CD14-positive monocyte (primary cell): ENCODE data around the gene SSR4. TPM values are rescaled to one million over a fixed set of nuclear protein-coding genes. Genes with fewer than 3 reads are reported as not detected.
A peak's percentile ranks its signal among the peaks of the same experiment; 100 is the strongest.

ENCODE experiments used
- DNase-seq, 3 donors: peaks; one replicate each; pipeline ENCODE4 v3.0.0-alpha.2; 2011 to 2022
- H2AFZ ChIP-seq: 2 replicates; pipeline ENCODE4 v1.6.0; 2012; ENCODE audit warnings: mild to moderate bottlenecking, low read depth, low read length, inconsistent platforms; ENCODE audit not compliant: insufficient read depth, poor library complexity, severe bottlenecking
- H3K27ac ChIP-seq, 2 donors: 1 replicate in 1 of 2; 2 replicates in 1 of 2; pipeline ENCODE4 v1.5.1; 2012 to 2013; ENCODE audit warnings: low read length in 2 of 2, control low read depth in 1 of 2, inconsistent platforms in 1 of 2, low read depth in 1 of 2, mild to moderate bottlenecking in 1 of 2
- H3K27me3 ChIP-seq, 2 donors: one replicate each; pipeline versions ENCODE4 v1.6.0 to v1.6.1; 2011 to 2013; ENCODE audit warnings: low read length in 2 of 2; ENCODE audit not compliant: control insufficient read depth in 2 of 2, insufficient read depth in 2 of 2
- H3K36me3 ChIP-seq, 2 donors: replicated peaks in 1 of 2; 1 replicate in 1 of 2; 2 replicates in 1 of 2; pipeline versions ENCODE4 v1.5.1 to v1.6.1; 2012 to 2013; ENCODE audit warnings: low read length in 2 of 2, control low read depth in 1 of 2, inconsistent platforms in 1 of 2, mild to moderate bottlenecking in 1 of 2; ENCODE audit not compliant: insufficient read depth in 2 of 2, control insufficient read depth in 1 of 2
- H3K4me1 ChIP-seq, 2 donors: 1 replicate in 1 of 2; 2 replicates in 1 of 2; pipeline versions ENCODE4 v1.5.1 to v1.6.1; 2012 to 2013; ENCODE audit warnings: low read length in 2 of 2, control low read depth in 1 of 2, inconsistent platforms in 1 of 2, mild to moderate bottlenecking in 1 of 2, moderate library complexity in 1 of 2; ENCODE audit not compliant: insufficient read depth in 2 of 2, control insufficient read depth in 1 of 2
- H3K4me2 ChIP-seq: replicated peaks from 2 replicates; pipeline ENCODE3; 2012; ENCODE audit warnings: low read length, moderate library complexity, mild to moderate bottlenecking; ENCODE audit not compliant: poor library complexity, severe bottlenecking; ENCODE audit errors: extremely low read depth
- H3K4me3 ChIP-seq, 3 experiments: fragments of 200-600 bp in 1 of 3; sonication (generic) in 1 of 3; replicated peaks in 1 of 3; 1 replicate in 2 of 3; 2 replicates in 1 of 3; pipeline ENCODE4 v1.5.1; 2011 to 2013; ENCODE audit warnings: low read length in 3 of 3, mild to moderate bottlenecking in 3 of 3, control low read depth in 2 of 3, low read depth in 2 of 3, inconsistent platforms in 1 of 3, moderate library complexity in 1 of 3
- H3K79me2 ChIP-seq: 2 replicates; pipeline ENCODE4 v1.6.0; 2012; ENCODE audit warnings: mild to moderate bottlenecking, control low read depth, inconsistent platforms, low read length, moderate library complexity; ENCODE audit not compliant: insufficient read depth
- H3K9ac ChIP-seq: 2 replicates; pipeline ENCODE4 v1.6.0; 2017; ENCODE audit warnings: low read length, mild to moderate bottlenecking; ENCODE audit not compliant: insufficient read depth, poor library complexity, severe bottlenecking
- H3K9me3 ChIP-seq, 2 donors: replicated peaks in 1 of 2; 1 replicate in 1 of 2; 2 replicates in 1 of 2; pipeline versions ENCODE4 v1.5.1 to v1.6.1; 2012 to 2013; ENCODE audit warnings: low read length in 2 of 2, control low read depth in 1 of 2; ENCODE audit not compliant: control insufficient read depth in 1 of 2, insufficient read depth in 1 of 2
- H4K20me1 ChIP-seq: 2 replicates; pipeline ENCODE4 v1.6.0; 2012; ENCODE audit warnings: mild to moderate bottlenecking, low read length, control low read depth, moderate library complexity; ENCODE audit not compliant: insufficient read depth
- H3K27ac Mint-ChIP-seq, 7 donors: one replicate each; pipeline ENCODE4 v1.8.0; 2020; ENCODE audit warnings: mild to moderate bottlenecking in 7 of 7, mixed read lengths in 7 of 7, moderate library complexity in 6 of 7, inconsistent platforms in 2 of 7
- H3K27me3 Mint-ChIP-seq, 3 donors: one replicate each; pipeline ENCODE4 v1.8.0; 2021 to 2022; ENCODE audit warnings: low read depth in 3 of 3, mild to moderate bottlenecking in 3 of 3, mixed read lengths in 3 of 3, moderate library complexity in 3 of 3, inconsistent platforms in 1 of 3
- H3K36me3 Mint-ChIP-seq, 2 donors: one replicate each; pipeline ENCODE4 v1.8.0; 2020; ENCODE audit warnings: mixed read lengths in 2 of 2, inconsistent platforms in 1 of 2, mild to moderate bottlenecking in 1 of 2
- H3K4me1 Mint-ChIP-seq: one replicate; pipeline ENCODE4 v1.8.0; 2020; ENCODE audit warnings: mild to moderate bottlenecking, mixed read lengths
- H3K4me3 Mint-ChIP-seq, 2 donors: one replicate each; pipeline ENCODE4 v1.8.0; 2020; ENCODE audit warnings: mild to moderate bottlenecking in 2 of 2, mixed read lengths in 2 of 2, moderate library complexity in 1 of 2
- H3K9me3 Mint-ChIP-seq, 7 donors: one replicate each; pipeline ENCODE4 v1.8.0; 2020 to 2022; ENCODE audit warnings: mixed read lengths in 7 of 7, mild to moderate bottlenecking in 6 of 7, moderate library complexity in 6 of 7, inconsistent platforms in 2 of 7
- CTCF ChIP-seq: fragments of 200-600 bp; IDR thresholded peaks from one replicate; pipeline ENCODE4 v1.8.0; 2022; ENCODE audit warnings: antibody characterized with exemption, mild to moderate bottlenecking
- WGBS: methylation state at CpG from one replicate; pipeline ENCODE4 v1.1.5; 2013; ENCODE audit warnings: missing lambda C conversion rate; ENCODE audit not compliant: insufficient coverage; 5-methylcytosine and 5-hydroxymethylcytosine counted together
- intact Hi-C, 2 donors: fragments of 100-400 bp; cut with micrococcal nuclease; formaldehyde crosslinking; loops; one replicate each; pipeline versions ENCODE4 v1.15.0 to v1.15.1; 2023
- polyA plus RNA-seq, 3 donors: library from polyadenylated mRNA; depleted of rRNA in 1 of 3; unstranded in 2 of 3; stranded (reverse) in 1 of 3; fragments of 300-500 nt in 2 of 3; fragments of >200 nt in 1 of 3; fragmentation: Illumina TruSeq in 2 of 3; gene quantifications; 1 replicate in 2 of 3; 2 replicates in 1 of 3; pipeline ENCODE4 v1.2.3, GENCODE V29; 2012 to 2021

Gene SSR4
- polyA plus RNA-seq, 3 donors: 201 to 419 (median 362) TPM

- intact Hi-C loops: no loop called here
- Mint-ChIP-seq H3K4me3 (peak overlapping the region in 1 of 2 donors; percentile 59), H3K27ac (peak overlapping the region in 1 of 7 donors; percentile 24), H3K27me3 (peaks cover 15 to 28% (median 18%) of the 10 kb centered on the region in 3 donors), H3K9me3 (peaks cover 0 to 13% (median 2%) of the 10 kb centered on the region in 7 donors), H3K4me1 (no peaks in the 10 kb centered on the region), H3K36me3 (peaks cover 6% of the 10 kb centered on the region in 2 donors)
- Histone ChIP-seq H3K9me3 (no peaks in the 10 kb centered on the region), H3K9ac (no peak overlapping the region), H3K79me2 (no peaks in the 10 kb centered on the region), H3K27me3 (peaks cover 0 to 23% of the 10 kb centered on the region in 2 donors), H4K20me1 (no peaks in the 10 kb centered on the region), H3K4me3 (no peak overlapping the region), H3K4me2 (no peak overlapping the region), H3K27ac (no peak overlapping the region), H3K4me1 (no peaks in the 10 kb centered on the region), H3K36me3 (peaks cover 0 to under 1% of the 10 kb centered on the region in 2 donors), H2AFZ (no peak overlapping the region)
- 78% methylated on average over 7 of the region's 18 CpGs for WGBS
- DNase-seq: no peak
- no peak for TF ChIP-seq CTCF
These were observed 14.4 kb upstream of the SSR4 start for GRCh38 chrX:153779891-153780677.

- TF ChIP-seq CTCF: no peak
- Histone ChIP-seq H3K27me3 (peaks cover 0 to 23% of the 10 kb centered on the region in 2 donors), H3K4me3 (no peak within 1 kb of the TSS), H3K9ac (no peak within 1 kb of the TSS), H4K20me1 (no peaks in the 10 kb centered on the region), H3K27ac (no peak within 1 kb of the TSS), H3K4me2 (no peak within 1 kb of the TSS), H3K4me1 (no peaks in the 10 kb centered on the region), H2AFZ (no peak within 1 kb of the TSS), H3K36me3 (peaks cover 6 to 8% of the 10 kb centered on the region in 2 donors), H3K9me3 (no peaks in the 10 kb centered on the region), H3K79me2 (no peaks in the 10 kb centered on the region)
- H3K9me3 Mint-ChIP-seq: peaks cover 0 to 8% (median 2%) of the 10 kb centered on the region in 7 donors
- WGBS: 47% methylated on average over 15 of the region's 52 CpGs
- H3K36me3 Mint-ChIP-seq: peaks cover 10 to 13% of the 10 kb centered on the region in 2 donors
- H3K4me1 Mint-ChIP-seq: no peaks in the 10 kb centered on the region
- peak within 1 kb of the TSS in 1 of 2 donors; percentile 59 for H3K4me3 Mint-ChIP-seq
- peak within 1 kb of the TSS in 1 of 7 donors; percentile 54 for H3K27ac Mint-ChIP-seq
- no peak for DNase-seq
- peaks cover 15 to 28% (median 18%) of the 10 kb centered on the region in 3 donors for H3K27me3 Mint-ChIP-seq
- intact Hi-C loops: no loop called here
These were observed 13.6 kb upstream of the SSR4 start, which contains the start of gene SRPK3 for GRCh38 chrX:153780678-153781427. SRPK3 (plus strand) TSS chrX:153781041; CDS start chrX:153781087, 46 bp downstream.
